Left ventricle myocardium inferior (tissue), 1 donor: ENCODE measurements around the gene ADAMTS7. TPM values are rescaled to one million over a fixed set of nuclear protein-coding genes. Genes with fewer than 3 reads are reported as not detected.
"Not testable (repeated sequence)": the region's sequence is repeated elsewhere in the genome, so short reads cannot be mapped to it uniquely, and the experiment has no call there.

Experiments
- DNase-seq: peaks from one replicate; pipeline ENCODE4 v3.0.0-alpha.2; 2020
- H3K27ac ChIP-seq: fragments of 200-600 bp; replicated peaks from 2 replicates; pipeline ENCODE4 v1.8.0; 2021
- H3K27me3 ChIP-seq: fragments of 200-600 bp; 2 replicates; pipeline ENCODE4 v1.8.0; 2021; ENCODE audit warnings: low read depth
- H3K36me3 ChIP-seq: fragments of 200-600 bp; 2 replicates; pipeline ENCODE4 v1.8.0; 2021
- H3K4me1 ChIP-seq: fragments of 200-600 bp; 2 replicates; pipeline ENCODE4 v1.8.0; 2021
- H3K4me3 ChIP-seq: fragments of 200-600 bp; 2 replicates; pipeline ENCODE4 v1.8.0; 2021; ENCODE audit warnings: mild to moderate bottlenecking, moderate library complexity
- H3K9me3 ChIP-seq: fragments of 200-600 bp; replicated peaks from 2 replicates; pipeline ENCODE4 v1.8.0; 2021
- CTCF ChIP-seq: fragments of 200-600 bp; IDR thresholded peaks from 2 replicates; pipeline ENCODE4 v1.8.0; 2021; ENCODE audit warnings: antibody characterized with exemption, mild to moderate bottlenecking, borderline replicate concordance
- intact Hi-C: fragments of 100-400 bp; cut with micrococcal nuclease; formaldehyde crosslinking; loops from one replicate; pipeline ENCODE4 v1.11.0; 2022
- total RNA-seq: library from RNA; stranded (reverse); fragmentation: NEBNext Ultra II Directional; extraction: Animal tissue kit (Norgen Biotek cat#: 25700); gene quantifications from one replicate; pipeline ENCODE4 v1.2.1, GENCODE V29; 2021
- donor health status: DM: no; HTN: yes; CAD: no; lungs with severe emphysema.

Gene ADAMTS7
- total RNA-seq, 1 donor from 2014 or later, result 24.2 TPM

GRCh38 chr15:78795043-78795442, 16.2 kb downstream of the ADAMTS7 start:
- DNase-seq, result no peak
- Histone ChIP-seq H3K9me3 (no peaks in the 10 kb centered on the region), H3K36me3 (peaks cover 38% of the 10 kb centered on the region), H3K27ac (no peak overlapping the region), H3K4me3 (no peak overlapping the region), H3K27me3 (no peaks in the 10 kb centered on the region), H3K4me1 (peaks cover 36% of the 10 kb centered on the region)
- TF ChIP-seq CTCF, result no peak
- intact Hi-C loops, result no loop called here

- peaks cover 42% of the 10 kb centered on the region for H3K36me3 ChIP-seq
- H3K27ac ChIP-seq, intact Hi-C loops, H3K27me3 ChIP-seq, H3K9me3 ChIP-seq, H3K4me3 ChIP-seq, DNase-seq: not testable (repeated sequence)
- peaks cover 42% of the 10 kb centered on the region for H3K4me1 ChIP-seq
These were observed 16.8 kb downstream of the ADAMTS7 start for GRCh38 chr15:78794446-78794845.

- Histone ChIP-seq H3K4me1 (peaks cover 28% of the 10 kb centered on the region), H3K27ac (peak overlapping the region; percentile 16), H3K4me3 (no peak overlapping the region), H3K9me3 (no peaks in the 10 kb centered on the region), H3K27me3 (no peaks in the 10 kb centered on the region), H3K36me3 (peaks cover 62% of the 10 kb centered on the region)
- no peak for TF ChIP-seq CTCF
- DNase-seq, result no peak
- intact Hi-C loops, result no loop called here
These were observed 19.9 kb downstream of the ADAMTS7 start for GRCh38 chr15:78791357-78791756.

- peaks cover 28% of the 10 kb centered on the region for H3K4me1 ChIP-seq
- DNase-seq, result no peak
- intact Hi-C loops, result no loop called here
- peaks cover 61% of the 10 kb centered on the region for H3K36me3 ChIP-seq
- H3K9me3 ChIP-seq, result no peaks in the 10 kb centered on the region
- no peaks in the 10 kb centered on the region for H3K27me3 ChIP-seq
- H3K27ac ChIP-seq, result peak overlapping the region; percentile 35
- no peak for TF ChIP-seq CTCF
- no peak overlapping the region for H3K4me3 ChIP-seq
These were observed 21.2 kb downstream of the ADAMTS7 start for GRCh38 chr15:78790027-78790426.

GRCh38 chr15:78789615-78790014, 21.6 kb downstream of the ADAMTS7 start:
- no peak for DNase-seq
- TF ChIP-seq CTCF, result no peak
- Histone ChIP-seq H3K27me3 (no peaks in the 10 kb centered on the region), H3K27ac (peak overlapping the region; percentile 12), H3K36me3 (peaks cover 64% of the 10 kb centered on the region), H3K4me3 (no peak overlapping the region), H3K9me3 (no peaks in the 10 kb centered on the region), H3K4me1 (peaks cover 28% of the 10 kb centered on the region)
- intact Hi-C loops, result no loop called here

- peaks cover 61% of the 10 kb centered on the region for H3K36me3 ChIP-seq
These were observed 23.1 kb downstream of the ADAMTS7 start for GRCh38 chr15:78788016-78788660.

GRCh38 chr15:78782402-78782801, 28.9 kb downstream of the ADAMTS7 start:
- intact Hi-C loops, H3K9me3 ChIP-seq, H3K27ac ChIP-seq, DNase-seq, H3K27me3 ChIP-seq, H3K4me3 ChIP-seq: not testable (repeated sequence)
- Histone ChIP-seq H3K4me1 (peaks cover 39% of the 10 kb centered on the region), H3K36me3 (peaks cover 29% of the 10 kb centered on the region)

More at GRCh38 chr15:78788016-78788660, 23.1 kb downstream of the ADAMTS7 start:
- intact Hi-C loops, result no loop called here
- no peak for TF ChIP-seq CTCF
- H3K27me3 ChIP-seq, result no peaks in the 10 kb centered on the region
- DNase-seq, result no peak
- H3K27ac ChIP-seq, result no peak overlapping the region
- no peaks in the 10 kb centered on the region for H3K9me3 ChIP-seq
- H3K4me3 ChIP-seq, result no peak overlapping the region
- H3K4me1 ChIP-seq, result peaks cover 28% of the 10 kb centered on the region

- Histone ChIP-seq H3K27ac (peak overlapping the region; percentile 79), H3K4me1 (peaks cover 46% of the 10 kb centered on the region), H3K36me3 (peaks cover 20% of the 10 kb centered on the region)
- H3K9me3 ChIP-seq, DNase-seq, H3K4me3 ChIP-seq, H3K27me3 ChIP-seq, intact Hi-C loops: not testable (repeated sequence)
These were observed 29.9 kb downstream of the ADAMTS7 start for GRCh38 chr15:78781381-78781780.

GRCh38 chr15:78779975-78780374, 31.3 kb downstream of the ADAMTS7 start:
- DNase-seq, H3K4me3 ChIP-seq, H3K36me3 ChIP-seq, H3K27me3 ChIP-seq, H3K9me3 ChIP-seq, intact Hi-C loops: not testable (repeated sequence)
- Histone ChIP-seq H3K4me1 (peaks cover 50% of the 10 kb centered on the region), H3K27ac (peak overlapping the region; percentile 79)
